ENCODE results near the gene TNFRSF25.

- no peak for TF ChIP-seq NRF1 (IDR thresholded peaks at IDR 0.05; ENCODE audit: low read depth, low read length)
- no peak for TF ChIP-seq CTCF (IDR thresholded peaks at IDR 0.05)
- TF ChIP-seq ZBTB33 (IDR thresholded peaks at IDR 0.05; ENCODE audit: borderline replicate concordance, low read depth): no peak
Observed at GRCh38 chr1:6500544-6501278, 34.7 kb upstream of the TNFRSF25 start.
